ENCODE results near the gene LPCAT2. TPM values are rescaled to one million over a fixed set of nuclear protein-coding genes. Genes with fewer than 3 reads are reported as not detected.

LPCAT2 gene
- total and polyA plus RNA-seq, 12 donors: 4.0 to 10.9 (median 7.0) TPM

DNA sequence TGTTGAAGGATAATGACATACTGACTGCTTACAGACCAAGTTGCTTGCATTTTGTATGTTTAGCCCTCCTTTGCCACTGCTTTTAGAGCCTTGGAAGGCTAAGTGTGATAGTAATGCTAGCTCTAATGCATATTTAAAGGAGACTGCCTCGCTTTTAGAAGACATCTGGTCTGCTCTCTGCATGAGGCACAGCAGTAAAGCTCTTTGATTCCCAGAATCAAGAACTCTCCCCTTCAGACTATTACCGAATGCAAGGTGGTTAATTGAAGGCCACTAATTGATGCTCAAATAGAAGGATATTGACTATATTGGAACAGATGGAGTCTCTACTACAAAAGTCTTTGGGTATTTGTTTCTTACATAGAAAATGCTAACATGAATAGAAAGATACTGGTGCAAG, 76.8 kb downstream of the LPCAT2 start:
- no peak for TF ChIP-seq CTCF (IDR thresholded peaks at IDR 0.05)
- H3K4me1 ChIP-seq: no peaks in the 10 kb centered on the region
- no peak for DNase-seq
- peaks cover 0 to 3% (median 0%) of the 10 kb centered on the region in 11 donors for H3K9me3 ChIP-seq
- H3K27ac ChIP-seq: no peak overlapping the region
- no peak for ATAC-seq
- no peak overlapping the region for H3K4me3 ChIP-seq
- intact Hi-C loops (cut with DNase I): loop anchor here in 1 of 10 donors (10.0 kb wide), 1 partner anchor 51 kb away; no protein-coding TSS in a partner anchor
- H3K27me3 ChIP-seq: no peaks in the 10 kb centered on the region
- 70 to 74% methylated on average over 2 of the region's 2 CpGs for WGBS, 2 donors
- H3K36me3 ChIP-seq: peaks cover 0 to 49% (median 0%) of the 10 kb centered on the region in 9 donors

DNA sequence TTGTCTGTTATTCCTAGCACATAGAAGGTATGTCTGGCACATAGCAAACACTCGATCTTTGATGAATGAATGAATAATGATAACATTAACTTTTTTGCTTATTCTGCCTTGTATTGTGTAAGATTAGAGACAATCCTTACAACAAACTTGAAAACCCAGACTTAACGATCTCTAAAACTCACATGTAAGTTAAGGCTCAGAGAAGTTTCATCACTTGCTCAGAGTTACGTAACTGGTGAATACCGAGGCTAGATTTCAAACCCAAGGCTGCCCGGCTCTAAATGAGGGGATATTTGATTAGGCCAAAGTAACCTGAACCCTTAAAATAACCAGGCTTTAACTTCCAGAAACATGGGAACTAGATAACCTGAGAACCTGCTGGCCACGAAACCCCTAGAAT, 79.9 kb downstream of the LPCAT2 start:
- intact Hi-C loops (cut with DNase I): loop anchor here in 1 of 10 donors (10.0 kb wide), 1 partner anchor 54 kb away; no protein-coding TSS in a partner anchor
- peaks cover 0 to 19% (median 0%) of the 10 kb centered on the region in 9 donors for H3K36me3 ChIP-seq
- no peaks in the 10 kb centered on the region for H3K4me1 ChIP-seq
- no peak for TF ChIP-seq CTCF (IDR thresholded peaks at IDR 0.05)
- H3K4me3 ChIP-seq: no peak overlapping the region
- WGBS, 2 donors: 78 to 86% methylated on average over 6 of the region's 6 CpGs
- peaks cover 0 to 3% (median 0%) of the 10 kb centered on the region in 11 donors for H3K9me3 ChIP-seq
- ATAC-seq: no peak
- peaks cover 0 to 18% (median 12%) of the 10 kb centered on the region in 7 donors for H3K27me3 ChIP-seq
- no peak for DNase-seq
- no peak overlapping the region for H3K27ac ChIP-seq

DNA sequence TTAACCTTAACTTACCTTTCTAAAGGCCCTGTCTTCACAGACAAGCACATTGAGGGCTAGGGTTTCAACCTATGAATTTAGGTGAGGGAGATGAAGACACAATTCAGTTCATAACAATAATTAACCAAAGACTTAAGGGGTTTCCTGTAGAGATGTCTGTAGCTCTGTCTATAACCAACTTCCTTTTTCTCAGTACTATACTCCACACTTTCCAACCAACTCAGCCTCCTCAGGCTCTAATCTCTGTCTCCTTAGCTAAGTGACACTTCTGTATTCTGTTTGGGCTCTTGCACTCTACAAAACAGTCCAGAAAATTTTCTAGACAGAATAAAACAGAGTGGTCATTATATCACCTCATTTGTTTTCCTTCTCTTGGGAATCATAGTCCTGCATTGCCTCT, 83.4 kb downstream of the LPCAT2 start:
- DNase-seq (no peak), ATAC-seq (no peak)
- no peaks in the 10 kb centered on the region for H3K4me1 ChIP-seq
- no peak overlapping the region for H3K4me3 ChIP-seq
- H3K36me3 ChIP-seq: no peaks in the 10 kb centered on the region
- H3K27ac ChIP-seq: no peak overlapping the region
- intact Hi-C loops (cut with DNase I): no loop called here
- peaks cover 0 to 27% (median 17%) of the 10 kb centered on the region in 7 donors for H3K27me3 ChIP-seq
- TF ChIP-seq CTCF (IDR thresholded peaks at IDR 0.05): no peak
- no peaks in the 10 kb centered on the region for H3K9me3 ChIP-seq

DNA sequence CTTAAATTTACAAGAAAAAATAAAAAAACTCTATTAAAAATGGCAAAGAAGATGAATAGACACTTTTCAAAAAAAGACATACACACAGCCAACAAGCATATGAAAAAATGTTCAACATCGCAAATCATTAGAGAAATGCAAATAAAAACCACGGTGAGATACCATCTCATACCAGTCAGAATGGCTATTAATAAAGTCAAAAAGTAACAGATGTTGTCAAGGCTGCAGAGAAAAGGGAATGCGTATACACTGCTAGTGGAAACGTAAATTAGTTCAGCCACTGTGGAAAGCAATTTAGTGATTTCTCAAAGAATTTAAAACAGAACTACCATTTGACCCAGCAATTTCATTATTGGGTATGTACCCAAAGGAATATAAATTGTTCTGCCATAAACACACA, 89.1 kb downstream of the LPCAT2 start:
- no peaks in the 10 kb centered on the region for H3K4me1 ChIP-seq
- H3K27me3 ChIP-seq: peaks cover 0 to 31% (median 10%) of the 10 kb centered on the region in 7 donors
- H3K4me3 ChIP-seq: no peak overlapping the region
- ATAC-seq (no peak), DNase-seq (no peak)
- 83 to 89% methylated on average over 4 of the region's 4 CpGs for WGBS, 2 donors
- intact Hi-C loops (cut with DNase I): no loop called here
- no peaks in the 10 kb centered on the region for H3K36me3 ChIP-seq
- H3K27ac ChIP-seq: no peak overlapping the region
- H3K9me3 ChIP-seq: no peaks in the 10 kb centered on the region
- TF ChIP-seq CTCF (IDR thresholded peaks at IDR 0.05): no peak
